Natural killer cell (primary cell): Measurements from ENCODE around the gene MYCL. TPM values are rescaled to one million over a fixed set of nuclear protein-coding genes. Genes with fewer than 3 reads are reported as not detected.

Source experiments
- ATAC-seq, 3 donors: fragments of 150-1000 bp in 2 of 3; fragments of 200-7000 bp in 1 of 3; cut with Tn5 transposase; 1 replicate in 1 of 3; 2 replicates in 2 of 3; pipeline ENCODE4 v1.10.0; 2021; ENCODE audit warnings: mild to moderate bottlenecking in 2 of 3, moderate library complexity in 2 of 3
- DNase-seq, 2 donors: peaks; one replicate each; pipeline versions ENCODE4 v3.0.0 to v3.0.0-alpha.2; 2013 to 2021; ENCODE audit warnings: mixed read lengths in 1 of 2
- H3K27ac ChIP-seq: one replicate; pipeline ENCODE4 v1.5.1; 2013; ENCODE audit warnings: mild to moderate bottlenecking, low read length
- H3K27me3 ChIP-seq: one replicate; pipeline ENCODE4 v1.6.1; 2013; ENCODE audit warnings: low read length; ENCODE audit not compliant: control insufficient read depth, insufficient read depth
- H3K36me3 ChIP-seq: one replicate; pipeline ENCODE4 v1.6.1; 2013; ENCODE audit warnings: low read length; ENCODE audit not compliant: control insufficient read depth, insufficient read depth
- H3K4me1 ChIP-seq: one replicate; pipeline ENCODE4 v1.6.1; 2013; ENCODE audit warnings: low read length; ENCODE audit not compliant: control insufficient read depth, insufficient read depth
- H3K4me3 ChIP-seq: one replicate; pipeline ENCODE4 v1.5.1; 2013; ENCODE audit warnings: low read length
- H3K9me3 ChIP-seq: one replicate; pipeline ENCODE4 v1.6.1; 2013; ENCODE audit warnings: low read length; ENCODE audit not compliant: control insufficient read depth, insufficient read depth
- H3K27ac Mint-ChIP-seq, 2 donors: one replicate each; pipeline ENCODE4 v1.8.0; 2022; ENCODE audit warnings: mild to moderate bottlenecking in 2 of 2, mixed read lengths in 2 of 2, moderate library complexity in 1 of 2
- H3K27me3 Mint-ChIP-seq, 2 donors: one replicate each; pipeline ENCODE4 v1.8.0; 2022; ENCODE audit warnings: low read depth in 2 of 2, mixed read lengths in 2 of 2
- H3K36me3 Mint-ChIP-seq: one replicate; pipeline ENCODE4 v1.8.0; 2022; ENCODE audit warnings: mixed read lengths
- H3K4me1 Mint-ChIP-seq, 2 donors: one replicate each; pipeline ENCODE4 v1.8.0; 2022; ENCODE audit warnings: mixed read lengths in 2 of 2
- H3K4me3 Mint-ChIP-seq: one replicate; pipeline ENCODE4 v1.8.0; 2022; ENCODE audit warnings: mild to moderate bottlenecking, moderate library complexity, mixed read lengths
- H3K9me3 Mint-ChIP-seq, 2 donors: one replicate each; pipeline ENCODE4 v1.8.0; 2022; ENCODE audit warnings: mixed read lengths in 2 of 2
- CTCF ChIP-seq: fragments of 200-600 bp; IDR thresholded peaks from one replicate; pipeline ENCODE4 v1.8.0; 2022; ENCODE audit warnings: antibody characterized with exemption
- WGBS: methylation state at CpG from one replicate; pipeline ENCODE4 v1.1.7; 2013; ENCODE audit warnings: missing lambda C conversion rate; ENCODE audit not compliant: insufficient coverage; 5-methylcytosine and 5-hydroxymethylcytosine counted together
- intact Hi-C: fragments of 100-400 bp; cut with micrococcal nuclease; formaldehyde crosslinking; loops from one replicate; pipeline ENCODE4 v1.14.2; 2022
- total RNA-seq, 4 donors: library from RNA; stranded (reverse); fragments of 120-200 nt in 1 of 4; gene quantifications; one replicate each; pipeline versions ENCODE4 v1.2.3 to v1.2.4, GENCODE V29; 2013 to 2022

MYCL gene
- total RNA-seq, 3 donors from 2014 or later (not counting 1 experiment from before 2014, with no cell fraction given), result 0.70 to 1.9 (median 0.92) TPM

GRCh38 chr1:39852214-39852791 is 49.4 kb downstream of the MYCL start:
- Mint-ChIP-seq H3K27me3 (no peaks in the 10 kb centered on the region), H3K27ac (no peak overlapping the region), H3K4me3 (no peak overlapping the region), H3K36me3 (peaks cover 7% of the 10 kb centered on the region), H3K9me3 (no peaks in the 10 kb centered on the region), H3K4me1 (peaks cover 5% of the 10 kb centered on the region in 2 donors)
- no peak for ATAC-seq
- H3K27me3 ChIP-seq, result no peaks in the 10 kb centered on the region
- intact Hi-C loops, result no loop called here
- no peak overlapping the region for H3K4me3 ChIP-seq
- no peaks in the 10 kb centered on the region for H3K9me3 ChIP-seq
- no peak for DNase-seq
- no peak for TF ChIP-seq CTCF
- H3K4me1 ChIP-seq, result no peaks in the 10 kb centered on the region
- H3K36me3 ChIP-seq, result peaks cover 9% of the 10 kb centered on the region
- 99% methylated on average over 4 of the region's 5 CpGs for WGBS
- no peak overlapping the region for H3K27ac ChIP-seq

- no peaks in the 10 kb centered on the region for H3K27me3 Mint-ChIP-seq
- DNase-seq (no peak), ATAC-seq (no peak)
- Histone ChIP-seq H3K4me3 (no peak overlapping the region), H3K36me3 (peaks cover 10% of the 10 kb centered on the region), H3K27me3 (no peaks in the 10 kb centered on the region), H3K9me3 (no peaks in the 10 kb centered on the region), H3K4me1 (peaks cover 6% of the 10 kb centered on the region), H3K27ac (no peak overlapping the region)
- H3K27ac Mint-ChIP-seq, result no peak overlapping the region
- 51% methylated on average over 3 of the region's 3 CpGs for WGBS
- intact Hi-C loops, result no loop called here
- no peaks in the 10 kb centered on the region for H3K9me3 Mint-ChIP-seq
- TF ChIP-seq CTCF, result no peak
- peaks cover 11 to 12% of the 10 kb centered on the region in 2 donors for H3K4me1 Mint-ChIP-seq
- H3K36me3 Mint-ChIP-seq, result peaks cover 6% of the 10 kb centered on the region
- no peak overlapping the region for H3K4me3 Mint-ChIP-seq
These were observed 51.0 kb downstream of the MYCL start for GRCh38 chr1:39850606-39851216.

- Mint-ChIP-seq H3K27me3 (no peaks in the 10 kb centered on the region), H3K9me3 (no peaks in the 10 kb centered on the region), H3K27ac (no peak overlapping the region), H3K4me1 (peaks cover 19 to 20% of the 10 kb centered on the region in 2 donors), H3K4me3 (no peak overlapping the region), H3K36me3 (no peaks in the 10 kb centered on the region)
- Histone ChIP-seq H3K4me1 (peaks cover 15% of the 10 kb centered on the region), H3K27ac (no peak overlapping the region), H3K27me3 (no peaks in the 10 kb centered on the region), H3K9me3 (no peaks in the 10 kb centered on the region), H3K4me3 (no peak overlapping the region), H3K36me3 (peaks cover 9% of the 10 kb centered on the region)
- 96% methylated on average over 1 of the region's 1 CpG for WGBS
- DNase-seq (no peak), ATAC-seq (no peak)
- intact Hi-C loops, result no loop called here
- no peak for TF ChIP-seq CTCF
These were observed 52.5 kb downstream of the MYCL start for GRCh38 chr1:39849203-39849602.

- no peak overlapping the region for H3K27ac Mint-ChIP-seq
- Histone ChIP-seq H3K4me3 (no peak overlapping the region), H3K27me3 (no peaks in the 10 kb centered on the region), H3K27ac (no peak overlapping the region), H3K36me3 (peaks cover 13% of the 10 kb centered on the region), H3K4me1 (peaks cover 21% of the 10 kb centered on the region), H3K9me3 (no peaks in the 10 kb centered on the region)
- no peaks in the 10 kb centered on the region for H3K27me3 Mint-ChIP-seq
- H3K36me3 Mint-ChIP-seq, result peaks cover 6% of the 10 kb centered on the region
- no peak for TF ChIP-seq CTCF
- H3K4me1 Mint-ChIP-seq, result peaks cover 26 to 29% of the 10 kb centered on the region in 2 donors
- DNase-seq, result no peak
- H3K9me3 Mint-ChIP-seq, result no peaks in the 10 kb centered on the region
- no peak overlapping the region for H3K4me3 Mint-ChIP-seq
- over 99% methylated on average over 5 of the region's 6 CpGs for WGBS
- intact Hi-C loops, result no loop called here
- no peak for ATAC-seq
These were observed 53.8 kb downstream of the MYCL start for GRCh38 chr1:39847940-39848339.
